Posterior vena cava (tissue), 2 donors: ENCODE results near the gene CDC42. TPM values are rescaled to one million over a fixed set of nuclear protein-coding genes. Genes with fewer than 3 reads are reported as not detected.
"Not testable (repeated sequence)": the region's sequence is repeated elsewhere in the genome, so short reads cannot be mapped to it uniquely, and the experiment has no call there.

Source experiments
- DNase-seq: peaks from one replicate; pipeline ENCODE4 v3.0.0-alpha.2; 2020; ENCODE audit warnings: low spot score
- intact Hi-C, 2 donors: fragments of 100-400 bp; cut with DNase I; formaldehyde crosslinking; loops; one replicate each; pipeline versions ENCODE4 v1.14.1 to v1.14.2; 2022 to 2023
- long read RNA-seq, 2 donors: library from polyadenylated mRNA; unstranded; transcript quantifications; one replicate each; pipeline ENCODE4 v2.0.0, GENCODE V29; 2020 to 2021
- total RNA-seq, 2 donors: library from RNA; stranded (reverse); fragmentation: NEBNext Ultra II Directional; extraction: Animal tissue kit (Norgen Biotek cat#: 25700); gene quantifications; one replicate each; pipeline ENCODE4 v1.2.1, GENCODE V29; 2021
- donor health status: DM: yes; HTN: yes; CAD: no.
- donor health status: DM: yes; HTN: yes; CAD: no.

The CDC42 gene
- 100 to 1,000 TPM; 214 to 262 TPM for total RNA-seq
- long read RNA-seq, donor 1, partial matches to known transcripts = 1 of 6 reads
- long read RNA-seq, donor 1, other reads (novel, unspliced or antisense) = 4 of 6 reads
- long read RNA-seq, donor 2, partial matches to known transcripts = 16 of 78 reads
- long read RNA-seq, donor 2, other reads (novel, unspliced or antisense) = 59 of 78 reads

DNA sequence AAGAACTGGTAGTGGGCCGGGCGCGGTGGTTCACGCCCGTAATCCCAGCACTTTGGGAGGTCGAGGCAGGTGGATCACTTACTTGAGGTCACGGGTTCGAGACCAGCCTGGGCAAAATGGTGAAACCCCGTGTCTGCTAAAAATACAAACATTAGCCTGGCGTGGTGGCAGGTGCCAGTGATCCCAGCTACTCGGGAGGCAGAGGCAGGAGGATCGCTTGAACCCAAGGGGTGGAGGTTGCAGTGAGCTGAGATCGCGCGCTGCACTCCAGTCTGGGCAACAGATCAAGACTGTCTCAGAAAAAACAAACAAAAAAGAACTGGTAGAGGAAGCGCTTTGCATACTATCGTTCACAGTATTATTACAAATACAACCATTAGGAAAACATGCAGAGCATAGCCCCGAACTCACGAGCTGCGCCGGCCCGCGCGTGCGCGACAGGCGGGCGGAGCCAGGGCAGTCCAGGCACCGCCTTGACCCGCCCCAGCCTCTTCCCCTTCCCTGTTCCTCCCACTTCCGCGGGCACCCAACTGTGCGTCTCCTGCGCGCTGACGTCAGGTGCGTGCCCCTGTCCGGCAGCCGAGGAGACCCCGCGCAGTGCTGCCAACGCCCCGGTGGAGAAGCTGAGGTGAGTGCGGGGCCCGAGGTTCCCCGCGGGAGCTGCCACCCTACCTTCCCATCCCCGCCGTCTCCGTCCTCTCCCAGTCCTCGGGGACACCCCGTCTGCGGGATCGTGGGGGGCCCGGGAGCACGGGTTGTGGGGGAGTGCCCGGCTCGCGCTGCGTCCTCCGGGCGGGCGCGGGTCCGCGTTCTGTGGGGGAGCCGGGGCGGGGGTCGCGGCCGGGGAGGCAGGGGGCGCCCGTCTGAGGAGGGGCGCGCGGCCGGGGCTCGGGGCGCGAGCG lies at the start of gene CDC42:
Gene CDC42, plus strand, starts transcription at position 595 of the 902 bp plus-strand sequence. CDS start 25,770 bp downstream, outside the sequence.
- intact Hi-C loops = no loop called here
- DNase-seq = peak; percentile 99

DNA sequence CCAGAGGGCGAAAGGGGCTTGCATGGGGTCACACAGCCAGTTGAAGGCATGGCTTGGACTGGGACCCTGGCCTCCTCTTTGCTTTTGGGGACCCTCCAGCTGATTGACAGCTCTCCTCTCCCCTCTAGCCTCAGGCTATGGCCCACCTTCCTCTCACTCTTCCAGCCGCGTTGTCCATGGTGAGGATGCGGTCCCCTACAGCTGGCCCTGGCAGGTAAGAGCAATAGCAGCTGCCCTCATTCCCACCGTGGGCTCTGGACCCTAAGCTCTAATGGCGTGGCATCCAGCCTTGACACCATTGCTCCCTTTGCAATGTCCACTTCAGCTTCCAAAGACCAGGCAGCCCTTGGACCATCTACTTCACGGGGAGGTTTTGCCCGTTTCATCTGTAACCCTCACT lies 49.6 kb upstream of the CDC42 start:
- intact Hi-C loops, DNase-seq: not testable (repeated sequence)

DNA sequence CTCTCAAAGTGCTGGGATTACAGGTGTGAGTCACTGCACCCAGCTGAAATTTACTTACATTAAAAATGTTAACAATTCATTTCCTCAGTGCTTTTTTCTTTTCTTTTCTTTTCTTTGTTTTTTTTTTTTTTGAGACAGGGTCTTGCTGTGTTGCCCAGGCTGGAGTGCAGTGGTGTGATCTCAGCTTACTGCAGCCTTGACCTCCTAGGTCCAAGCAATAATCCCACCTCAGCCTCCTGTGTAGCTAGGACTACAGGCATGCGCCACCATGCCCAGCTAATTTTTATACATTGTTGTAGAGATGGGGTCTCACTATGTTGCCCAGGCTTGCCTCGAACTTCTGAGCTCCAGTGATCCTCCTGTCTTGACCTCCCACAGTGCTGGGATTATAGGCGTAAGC lies 48.5 kb upstream of the CDC42 start:
- intact Hi-C loops, DNase-seq: not testable (repeated sequence)

DNA sequence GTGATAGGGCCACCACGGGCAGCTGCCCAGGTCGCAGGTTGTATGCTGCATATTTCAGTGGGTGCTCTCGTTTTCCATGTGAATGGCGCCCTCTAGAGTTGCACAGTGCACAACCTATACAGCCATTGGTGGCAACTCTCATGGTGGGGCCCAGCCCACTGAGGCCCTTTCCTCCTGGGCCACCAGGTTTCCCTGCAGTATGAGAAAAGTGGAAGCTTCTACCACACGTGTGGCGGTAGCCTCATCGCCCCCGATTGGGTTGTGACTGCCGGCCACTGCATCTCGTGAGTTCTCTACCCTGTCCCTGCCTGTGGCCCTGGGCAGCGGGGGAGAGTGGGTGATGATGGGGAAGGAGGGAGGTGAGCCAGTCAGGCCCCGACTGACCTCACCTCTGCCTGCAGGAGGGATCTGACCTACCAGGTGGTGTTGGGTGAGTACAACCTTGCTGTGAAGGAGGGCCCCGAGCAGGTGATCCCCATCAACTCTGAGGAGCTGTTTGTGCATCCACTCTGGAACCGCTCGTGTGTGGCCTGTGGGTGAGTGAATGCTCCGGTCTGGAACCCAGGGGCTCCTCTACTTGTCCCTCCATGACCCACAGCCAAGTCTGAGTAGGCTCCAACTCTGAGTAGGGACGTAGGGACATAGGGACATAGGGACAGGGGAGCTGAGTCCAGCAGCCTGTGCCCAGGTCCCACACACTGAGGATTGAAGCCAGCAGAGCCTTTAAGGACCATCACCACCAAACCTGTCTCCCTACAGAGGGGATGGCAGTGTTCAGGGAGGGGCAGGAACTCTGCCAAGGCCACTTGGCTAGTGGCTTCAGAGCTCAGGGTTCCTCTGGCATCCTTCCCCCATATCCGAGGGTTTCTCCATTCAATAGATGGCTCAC lies 47.0 kb upstream of the CDC42 start:
- intact Hi-C loops = not testable (repeated sequence)
- DNase-seq = peak; percentile 25

DNA sequence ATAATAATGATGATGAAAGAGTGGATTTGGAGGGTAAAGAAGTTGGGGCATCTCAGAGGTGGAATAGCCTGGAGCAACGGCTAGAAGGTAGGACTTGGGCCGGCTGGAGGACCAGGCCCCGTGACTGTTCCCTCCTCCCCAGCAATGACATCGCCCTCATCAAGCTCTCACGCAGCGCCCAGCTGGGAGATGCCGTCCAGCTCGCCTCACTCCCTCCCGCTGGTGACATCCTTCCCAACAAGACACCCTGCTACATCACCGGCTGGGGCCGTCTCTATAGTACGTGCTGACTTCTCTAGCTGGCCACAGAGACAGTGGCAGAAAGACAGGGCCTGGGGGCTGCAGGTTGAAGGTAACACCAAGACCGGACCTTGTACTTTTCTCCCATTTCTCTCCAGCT lies 45.8 kb upstream of the CDC42 start:
- DNase-seq = peak; percentile 40
- intact Hi-C loops = not testable (repeated sequence)

DNA sequence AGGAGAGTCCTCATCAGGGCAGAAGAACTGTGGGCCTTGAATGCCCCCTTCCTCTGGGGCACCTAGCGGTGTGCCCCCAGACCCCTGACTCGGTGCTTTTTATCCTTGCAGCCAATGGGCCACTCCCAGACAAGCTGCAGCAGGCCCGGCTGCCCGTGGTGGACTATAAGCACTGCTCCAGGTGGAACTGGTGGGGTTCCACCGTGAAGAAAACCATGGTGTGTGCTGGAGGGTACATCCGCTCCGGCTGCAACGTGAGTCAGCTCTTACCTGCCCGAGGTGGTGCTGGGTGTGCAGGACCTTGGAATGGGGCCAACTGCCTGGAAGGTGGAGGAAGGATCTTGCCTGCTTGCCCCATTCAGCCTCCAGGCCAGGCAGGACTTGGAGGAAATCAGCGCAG lies 45.2 kb upstream of the CDC42 start:
- DNase-seq = peak; percentile 62
- intact Hi-C loops = not testable (repeated sequence)

DNA sequence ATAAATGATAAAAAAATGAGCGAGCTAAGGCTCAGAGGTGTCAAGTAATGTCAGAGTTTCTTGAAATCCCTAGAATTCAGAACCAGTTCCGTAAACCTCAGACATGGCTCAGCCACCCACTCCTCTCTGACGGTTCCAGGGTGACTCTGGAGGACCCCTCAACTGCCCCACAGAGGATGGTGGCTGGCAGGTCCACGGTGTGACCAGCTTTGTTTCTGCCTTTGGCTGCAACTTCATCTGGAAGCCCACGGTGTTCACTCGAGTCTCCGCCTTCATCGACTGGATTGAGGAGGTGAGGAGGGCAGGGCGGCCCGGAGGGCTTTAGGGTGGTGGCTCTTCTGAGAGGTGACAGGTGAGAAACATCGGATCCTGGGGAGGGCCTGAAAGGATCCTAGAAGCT lies 42.9 kb upstream of the CDC42 start:
- intact Hi-C loops, DNase-seq: not testable (repeated sequence)

DNA sequence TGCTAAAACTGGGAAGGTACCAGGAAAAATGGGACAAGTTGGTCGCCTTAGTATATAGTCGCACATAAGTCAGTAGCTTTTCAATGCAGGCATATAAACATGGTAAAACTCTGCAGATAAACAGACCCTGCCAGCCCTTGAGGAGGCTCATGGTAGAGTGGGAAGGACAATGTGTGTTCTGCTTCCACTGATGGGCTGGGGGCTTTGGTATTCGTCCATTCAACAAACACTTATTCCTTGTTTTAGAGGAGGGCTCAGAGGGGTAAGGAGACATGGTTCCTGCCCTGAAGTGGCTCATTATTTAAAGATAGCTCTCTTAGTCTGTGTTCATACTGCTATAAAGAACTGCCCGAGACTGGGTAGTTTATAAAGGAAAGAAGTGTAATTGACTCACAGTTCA lies 39.8 kb upstream of the CDC42 start:
- DNase-seq, intact Hi-C loops: not testable (repeated sequence)

DNA sequence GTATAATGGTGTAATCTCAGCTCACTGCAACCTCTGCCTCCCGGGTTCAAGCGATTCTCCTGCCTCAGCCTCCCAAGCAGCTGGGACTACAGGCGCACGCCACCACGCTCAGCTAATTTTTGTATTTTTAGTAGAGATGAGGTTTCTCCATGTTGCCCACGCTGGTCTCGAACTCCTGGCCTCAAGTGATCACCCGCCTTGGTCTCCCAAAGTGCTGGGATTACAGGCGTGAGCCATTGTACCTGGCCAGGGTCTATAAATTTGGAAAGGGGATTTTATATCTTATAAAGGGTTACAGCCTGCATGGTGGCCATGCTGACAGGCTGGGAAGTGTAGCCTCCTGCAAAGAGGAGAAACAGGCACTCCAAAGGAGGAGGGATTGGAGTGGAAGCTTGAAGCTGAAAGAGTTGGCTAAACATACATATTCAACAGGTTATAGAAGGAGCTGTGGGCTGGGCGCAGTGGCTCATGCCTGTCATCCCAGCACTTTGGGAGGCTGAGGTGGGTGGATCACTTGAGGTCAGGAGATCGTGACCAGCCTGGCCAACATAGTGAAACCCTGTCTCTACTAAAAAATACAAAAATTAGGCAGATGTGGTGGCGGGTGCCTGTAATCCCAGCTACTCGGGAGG lies 37.8 kb upstream of the CDC42 start:
- DNase-seq, intact Hi-C loops: not testable (repeated sequence)

DNA sequence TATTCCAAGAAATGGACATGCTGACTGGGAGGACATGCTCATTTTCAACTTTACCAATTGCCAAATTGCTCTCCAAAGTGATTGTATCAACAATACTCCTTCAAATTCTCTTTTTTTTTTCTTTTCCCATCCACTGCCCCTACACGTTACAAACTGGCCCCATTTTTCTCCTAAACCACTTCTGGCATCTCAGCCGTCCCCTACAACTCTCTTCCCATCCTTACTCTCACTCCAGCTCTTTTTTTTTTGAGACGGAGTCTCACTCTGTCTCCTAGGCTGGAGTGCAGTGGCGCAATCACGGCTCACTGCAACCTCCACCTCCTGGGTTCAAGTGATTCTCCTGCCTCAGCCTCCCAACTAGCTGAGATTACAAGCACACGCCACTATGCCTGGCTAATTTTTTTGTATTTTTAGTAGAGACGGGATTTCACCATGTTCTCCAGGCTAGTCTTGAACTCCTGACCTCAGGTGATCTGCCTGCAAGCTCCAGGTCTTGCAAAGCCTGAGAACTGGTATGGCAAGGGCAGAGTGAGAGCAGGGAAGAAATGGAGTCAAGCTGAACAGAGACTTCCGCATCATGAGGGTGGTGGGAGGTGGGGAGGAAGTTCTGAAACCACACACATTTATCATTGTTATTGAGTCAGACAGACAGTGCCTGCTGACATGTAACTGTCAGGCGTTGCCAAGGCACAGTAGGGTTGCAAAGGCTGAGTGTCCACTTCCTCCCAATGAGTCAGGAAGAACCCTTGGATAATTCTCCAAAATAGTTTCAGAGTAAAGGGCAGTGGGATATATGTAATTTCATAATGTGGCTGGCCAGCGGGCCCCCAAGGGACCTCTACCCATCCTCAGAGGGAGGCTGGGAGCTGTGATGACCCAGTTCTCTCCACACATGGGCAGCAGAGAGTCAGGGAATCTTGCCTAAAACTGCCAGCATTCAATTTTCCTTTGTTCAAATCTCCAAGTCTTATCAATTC lies 33.6 kb upstream of the CDC42 start:
- DNase-seq = no peak
- intact Hi-C loops = no loop called here

DNA sequence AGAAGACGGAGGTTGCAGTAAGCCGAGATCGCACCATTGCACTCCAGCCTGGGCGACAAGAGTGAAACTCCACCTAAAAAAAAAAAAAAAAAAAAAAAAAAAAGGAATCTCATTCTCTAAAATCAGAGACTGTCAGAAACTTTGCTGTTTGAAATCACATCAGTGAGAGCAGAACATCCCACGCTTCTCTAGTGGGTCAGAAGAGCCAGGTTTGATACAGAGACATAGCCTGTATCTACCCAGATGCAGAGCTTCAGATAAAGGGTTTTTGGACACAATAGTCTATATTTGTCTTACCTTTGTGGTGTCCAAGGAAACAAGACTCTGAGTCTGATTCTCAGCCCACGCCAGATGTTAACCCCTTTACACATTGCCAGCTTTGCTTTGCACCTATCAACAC lies 31.4 kb upstream of the CDC42 start:
- intact Hi-C loops = no loop called here
- no peak for DNase-seq

DNA sequence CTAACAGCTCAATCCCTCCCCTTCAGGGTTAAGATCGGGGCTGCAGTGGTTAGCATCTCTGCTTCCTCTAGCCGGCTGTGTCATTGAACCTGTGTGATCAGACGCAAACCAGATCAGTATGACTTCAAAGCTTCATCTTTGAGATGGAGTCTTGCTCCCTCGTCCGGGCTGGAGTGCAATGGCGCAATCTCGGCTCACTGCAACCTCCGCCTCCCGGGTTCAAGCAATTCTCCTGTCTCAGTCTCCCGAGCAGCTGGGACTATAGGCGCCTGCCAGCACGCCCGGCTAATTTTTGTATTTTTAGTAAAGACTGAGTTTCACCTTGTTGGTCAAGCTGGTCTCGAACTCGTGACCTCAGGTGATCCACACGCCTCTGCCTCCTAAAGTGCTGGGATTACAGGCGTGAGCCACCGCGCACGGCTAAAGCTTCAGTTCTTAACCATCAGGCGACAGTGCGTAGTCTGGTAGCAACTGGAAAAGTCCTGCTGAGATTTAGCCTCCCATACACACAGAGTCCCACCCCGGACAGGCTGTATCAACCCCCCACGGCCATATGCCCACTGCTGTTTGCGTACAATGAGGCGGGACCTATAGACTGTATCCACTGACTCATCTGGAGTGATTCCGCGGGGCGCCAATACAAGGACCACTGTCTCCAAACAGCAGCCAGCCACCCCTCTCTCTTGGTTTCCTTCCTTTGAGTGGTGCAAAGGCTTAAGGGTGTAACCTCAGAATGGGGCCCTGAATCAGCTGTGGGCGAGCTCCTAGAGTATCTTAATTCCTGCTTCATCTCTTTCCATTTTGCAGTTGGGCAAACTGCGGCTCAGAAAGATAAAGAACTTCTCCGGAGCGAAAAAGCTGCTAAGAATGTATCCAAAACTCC lies 27.8 kb upstream of the CDC42 start:
- intact Hi-C loops = no loop called here
- peak; percentile 84 for DNase-seq

DNA sequence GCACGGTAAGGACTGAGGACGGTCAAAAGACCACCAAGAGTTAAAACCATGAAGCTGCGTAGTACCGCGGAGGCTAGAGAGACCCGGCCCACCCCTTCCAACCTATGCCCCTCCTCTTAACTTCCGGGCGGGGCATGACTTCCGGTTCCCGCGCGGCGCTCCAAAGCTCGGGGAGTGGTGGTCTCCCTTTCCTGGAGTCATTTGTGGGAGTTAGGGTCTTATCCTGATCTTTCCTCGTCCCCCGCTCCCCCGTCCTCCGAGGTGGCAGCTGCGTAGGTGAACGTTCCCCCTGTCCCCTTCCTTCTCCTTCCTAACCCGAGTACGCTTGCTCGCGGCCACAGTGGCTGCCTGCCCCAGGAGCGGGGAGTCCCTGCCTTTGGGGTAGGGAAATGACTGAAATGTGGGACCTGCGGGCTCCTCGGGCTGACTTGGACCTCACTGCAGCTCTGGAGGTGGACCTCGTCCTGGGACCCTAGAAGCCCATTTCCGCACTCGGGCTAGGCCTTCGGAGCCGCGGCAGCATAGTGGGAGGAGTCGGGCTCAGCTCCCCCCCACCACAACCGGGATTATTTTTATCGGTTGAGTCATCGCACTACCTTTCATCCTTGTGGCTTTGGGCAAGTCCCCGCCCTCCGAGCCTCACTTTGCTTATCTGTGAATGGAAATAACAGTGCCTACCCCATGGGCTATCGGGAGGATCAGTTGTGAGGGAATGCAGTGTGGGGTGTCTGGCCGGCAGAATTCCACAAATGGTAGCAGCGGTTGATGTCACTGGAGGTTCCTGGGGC lies 26.9 kb upstream of the CDC42 start:
- intact Hi-C loops = no loop called here

DNA sequence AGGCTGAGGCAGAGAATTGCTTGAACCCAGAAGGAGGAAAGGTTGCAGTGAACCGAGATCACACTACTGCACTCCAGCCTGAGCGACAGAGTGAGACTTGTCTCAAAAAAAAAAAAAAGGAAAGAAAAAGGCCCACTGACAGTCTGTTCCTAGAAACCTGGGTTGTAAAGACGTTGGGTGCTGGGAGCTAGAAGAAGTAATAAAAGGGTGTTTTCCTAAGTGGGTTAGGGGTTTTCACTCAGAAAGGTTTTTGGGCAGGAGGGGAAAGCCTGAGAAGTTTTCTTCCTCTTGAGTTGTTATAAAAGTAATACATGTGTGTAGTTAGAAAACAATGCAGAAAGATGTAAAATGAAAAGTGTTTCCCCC lies 25.6 kb upstream of the CDC42 start:
- intact Hi-C loops = no loop called here
- DNase-seq = no peak

More for the DNA sequence above, 26.9 kb upstream of the CDC42 start:
- DNase-seq = peak; percentile 96

DNA sequence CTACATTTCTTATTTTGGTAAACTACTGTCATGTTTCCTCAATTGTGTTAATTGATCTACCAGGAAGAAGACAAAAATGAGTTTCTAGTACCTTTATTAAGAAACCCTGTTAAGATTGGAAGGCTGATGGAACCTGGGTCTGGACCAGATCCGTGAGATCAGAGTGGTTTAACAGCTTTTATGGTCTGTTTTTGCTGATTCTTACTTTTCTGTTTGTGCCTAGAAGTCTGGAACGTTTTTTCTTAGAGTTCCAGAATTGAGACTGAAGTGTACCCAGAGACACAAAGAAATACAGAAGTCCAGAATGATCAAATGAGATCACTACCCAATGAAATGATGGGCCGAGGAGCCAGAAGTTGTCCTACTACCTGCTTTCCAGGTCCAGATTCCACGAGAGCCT lies 22.5 kb upstream of the CDC42 start:
- intact Hi-C loops = no loop called here
- DNase-seq = no peak

DNA sequence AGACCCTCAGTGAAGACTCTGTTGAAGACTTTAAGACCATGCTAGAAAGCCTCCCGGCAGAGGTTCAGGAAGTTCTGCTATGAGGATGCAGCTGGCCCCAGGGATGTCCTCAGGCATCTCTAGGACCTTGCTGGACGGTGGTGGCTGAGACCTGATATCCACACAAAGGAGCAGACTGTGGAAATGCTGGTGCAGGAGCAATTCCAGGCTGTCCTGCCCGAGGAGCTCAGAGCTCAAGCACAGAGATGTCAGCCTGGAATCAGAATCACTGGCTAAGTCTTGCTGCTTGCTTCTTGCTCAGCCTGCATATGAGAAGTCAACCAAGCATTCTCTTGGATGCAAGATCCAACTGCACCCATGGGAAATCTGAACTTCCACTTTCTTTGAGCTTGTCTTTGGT lies 22.0 kb upstream of the CDC42 start:
- intact Hi-C loops = no loop called here
- DNase-seq = no peak
